ENCODE results near the gene COX4I2. TPM values are rescaled to one million over a fixed set of nuclear protein-coding genes. Genes with fewer than 3 reads are reported as not detected.
"Not testable (repeated sequence)": the region's sequence is repeated elsewhere in the genome, so short reads cannot be mapped to it uniquely, and the experiment has no call there.

Gene COX4I2
- total RNA-seq, 2 experiments from 2014 or later = not detected

DNA sequence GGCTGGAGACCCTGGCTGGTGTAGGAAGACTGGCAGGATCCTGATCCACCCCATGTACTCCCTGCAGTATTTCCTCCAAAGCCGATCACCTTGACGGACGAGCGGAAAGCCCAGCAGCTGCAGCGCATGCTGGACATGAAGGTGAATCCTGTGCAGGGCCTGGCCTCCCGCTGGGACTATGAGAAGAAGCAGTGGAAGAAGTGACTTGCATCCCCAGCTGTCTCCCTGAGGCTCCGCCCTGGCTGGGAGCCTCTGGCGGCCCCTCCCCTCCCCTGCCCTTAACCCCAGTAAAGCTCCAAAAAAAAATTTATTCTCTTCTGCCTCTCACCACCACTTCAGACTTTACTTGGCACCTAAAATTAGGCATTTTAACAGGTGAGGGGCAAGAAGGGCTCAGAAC, 7.0 kb downstream of the COX4I2 start:
- no peak overlapping the region for H3K4me3 Mint-ChIP-seq
- DNase-seq (no peak), ATAC-seq (ENCODE audit: low read depth) (no peak)
- H3K4me1 Mint-ChIP-seq = peaks cover 41% of the 10 kb centered on the region
- no peaks in the 10 kb centered on the region for H3K9me3 Mint-ChIP-seq
- no peaks in the 10 kb centered on the region for H3K36me3 Mint-ChIP-seq
- peaks cover 49% of the 10 kb centered on the region for H3K27me3 Mint-ChIP-seq
- no peak overlapping the region for H3K27ac Mint-ChIP-seq
- POLR2A ChIA-PET = interaction anchor here (0.9 kb wide), 1 partner anchor 52 kb away, joined by 3 read pairs; no protein-coding TSS in a partner anchor

DNA sequence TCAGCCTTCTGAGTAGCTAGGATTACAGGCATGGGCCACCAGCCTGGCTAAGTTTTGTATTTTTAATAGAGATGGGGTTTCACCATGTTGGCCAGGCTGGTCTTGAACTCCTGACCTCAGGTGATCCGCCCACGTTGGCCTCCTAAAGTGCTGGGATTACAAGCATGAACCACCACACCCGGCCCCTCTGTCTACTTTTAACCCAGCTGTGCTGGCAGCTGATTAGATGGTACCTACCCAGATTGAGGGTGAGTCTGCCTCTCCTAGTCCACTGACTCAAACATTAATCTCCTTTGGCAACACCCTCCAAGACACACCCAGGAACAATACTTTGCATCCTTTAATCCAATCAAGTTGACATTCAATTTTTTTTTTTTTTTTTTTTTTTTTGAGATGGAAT, 10.4 kb downstream of the COX4I2 start:
- H3K4me3 Mint-ChIP-seq; H3K9me3 Mint-ChIP-seq; H3K36me3 Mint-ChIP-seq; ATAC-seq (ENCODE audit: low read depth); H3K27ac Mint-ChIP-seq; DNase-seq: not testable (repeated sequence)
- Mint-ChIP-seq H3K4me1 (peaks cover 16% of the 10 kb centered on the region), H3K27me3 (peaks cover 54% of the 10 kb centered on the region)
- POLR2A ChIA-PET = interaction anchor here (0.6 kb wide), 1 partner anchor 160 kb away, joined by 3 read pairs; no protein-coding TSS in a partner anchor

DNA sequence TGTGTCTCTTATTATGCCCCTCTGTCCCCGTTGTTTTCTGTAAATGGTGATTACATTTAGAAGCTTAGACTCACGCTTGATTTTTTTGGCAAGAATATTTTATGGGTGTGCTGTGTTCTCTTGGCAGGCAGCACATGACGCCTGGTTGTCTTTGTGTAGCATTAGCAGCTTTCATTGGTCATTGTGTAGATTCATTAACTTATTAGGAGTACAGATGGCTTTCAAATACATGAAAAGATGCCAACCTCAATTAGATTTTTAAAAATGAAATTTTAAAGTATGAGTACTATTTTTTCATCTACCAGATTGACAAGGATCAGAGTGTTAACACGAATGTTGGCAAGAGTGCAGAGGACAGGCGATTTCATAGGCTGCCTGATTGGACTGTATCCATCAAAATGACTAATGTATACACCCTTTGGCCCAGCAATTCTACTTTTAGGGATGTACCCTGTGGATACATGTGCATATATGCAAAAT, 15.2 kb downstream of the COX4I2 start:
- Mint-ChIP-seq H3K27ac (no peak overlapping the region), H3K4me3 (no peak overlapping the region), H3K36me3 (no peaks in the 10 kb centered on the region), H3K27me3 (peaks cover 37% of the 10 kb centered on the region), H3K9me3 (no peaks in the 10 kb centered on the region), H3K4me1 (no peaks in the 10 kb centered on the region)
- POLR2A ChIA-PET = interaction anchor here (1.2 kb wide), 1 partner anchor 70 kb away, joined by 3 read pairs; the partner anchor contains the start of gene BCL2L1
- no peak for DNase-seq
- no peak for ATAC-seq (ENCODE audit: low read depth)

DNA sequence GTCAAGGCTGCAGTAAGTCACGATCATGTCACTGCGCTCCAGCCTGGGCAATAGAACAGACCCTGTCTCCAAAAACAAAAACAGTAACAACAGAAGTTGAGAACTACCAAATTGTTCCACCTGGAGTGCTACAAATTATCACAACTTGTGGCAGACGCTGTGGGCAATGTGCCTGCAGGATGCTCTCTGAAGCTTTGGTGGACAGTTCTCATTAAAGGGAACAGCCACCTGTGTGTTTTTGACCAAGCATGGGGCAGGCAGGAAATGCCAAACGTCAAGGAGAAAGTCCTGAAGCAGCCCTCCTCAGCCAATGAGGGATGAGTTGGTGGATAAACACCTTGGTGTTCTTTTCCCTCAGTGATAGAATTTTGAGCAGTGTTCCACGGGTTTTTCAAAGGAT, 15.8 kb downstream of the COX4I2 start:
- no peaks in the 10 kb centered on the region for H3K4me1 Mint-ChIP-seq
- no peaks in the 10 kb centered on the region for H3K36me3 Mint-ChIP-seq
- ATAC-seq (ENCODE audit: low read depth) (no peak), DNase-seq (no peak)
- H3K27ac Mint-ChIP-seq = no peak overlapping the region
- peaks cover 31% of the 10 kb centered on the region for H3K27me3 Mint-ChIP-seq
- H3K4me3 Mint-ChIP-seq = no peak overlapping the region
- no peaks in the 10 kb centered on the region for H3K9me3 Mint-ChIP-seq
- POLR2A ChIA-PET = interaction anchor here (1.2 kb wide), 1 partner anchor 70 kb away, joined by 3 read pairs; the partner anchor contains the start of gene BCL2L1

DNA sequence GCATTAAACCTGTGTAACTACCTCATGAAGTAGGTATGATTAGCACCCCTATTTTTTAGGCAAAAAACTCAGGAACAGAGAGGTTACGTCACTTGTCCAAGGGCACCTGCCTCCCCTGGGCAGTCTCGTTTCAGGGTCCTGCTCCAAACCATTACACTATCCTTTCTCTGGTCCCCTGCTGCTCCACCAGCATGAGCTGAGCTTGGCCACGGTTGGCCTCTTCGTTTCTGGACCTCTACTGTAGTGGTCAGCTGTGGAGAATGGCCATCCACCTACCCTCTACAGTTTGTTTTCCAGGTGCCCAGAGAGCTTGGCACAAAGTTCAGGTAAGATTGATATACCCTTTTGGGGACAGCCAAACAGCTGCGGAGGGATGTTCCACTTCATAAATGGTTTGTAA, 16.8 kb downstream of the COX4I2 start:
- Mint-ChIP-seq H3K27me3 (peaks cover 29% of the 10 kb centered on the region), H3K4me3 (no peak overlapping the region), H3K4me1 (peaks cover 2% of the 10 kb centered on the region), H3K36me3 (peaks cover 2% of the 10 kb centered on the region), H3K27ac (no peak overlapping the region), H3K9me3 (no peaks in the 10 kb centered on the region)
- POLR2A ChIA-PET = interaction anchor here (0.7 kb wide), 1 partner anchor 85 kb away, joined by 3 read pairs; the partner anchor contains the start of gene TPX2
- ATAC-seq (ENCODE audit: low read depth) (no peak), DNase-seq (no peak)

DNA sequence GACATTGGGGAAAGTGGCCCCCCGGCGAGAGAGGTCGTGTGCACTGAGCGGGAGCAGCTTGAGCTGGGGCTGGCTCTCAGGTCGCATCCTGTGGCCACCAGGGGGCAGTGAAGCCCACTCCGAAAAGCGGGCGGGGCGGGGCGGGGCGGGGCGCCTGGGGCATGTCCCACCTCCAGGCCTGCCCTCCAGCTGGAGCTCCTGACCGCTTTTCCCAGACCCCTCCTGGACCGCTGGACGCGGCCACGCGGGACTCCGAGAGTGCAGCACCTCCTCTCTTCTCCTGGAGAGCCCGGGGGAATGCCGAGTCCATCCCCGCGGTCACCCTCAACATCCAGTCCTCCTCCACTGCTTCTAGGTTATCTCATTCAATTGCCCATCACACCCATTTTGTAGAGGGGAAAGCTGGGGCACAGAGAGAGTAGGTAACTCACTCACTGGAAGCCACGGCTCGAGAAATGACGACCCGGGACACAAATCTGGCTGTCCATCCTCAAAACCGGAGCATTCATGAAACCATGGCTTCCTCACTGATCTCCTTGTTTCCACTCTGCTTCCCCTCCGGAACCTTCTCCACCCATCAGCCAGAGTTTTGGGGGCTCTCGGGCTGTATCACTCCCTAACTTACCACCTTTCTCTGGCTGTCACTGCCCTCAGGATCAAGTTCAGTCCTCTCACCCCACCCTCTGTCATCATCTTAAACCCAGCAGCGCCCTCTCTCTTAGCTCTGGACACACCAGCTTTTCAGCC, 24.1 kb downstream of the COX4I2 start:
- POLR2A ChIA-PET = interaction anchor here (0.8 to 4.0 kb wide), 11 partner anchors 13 to 89 kb away, joined by 3 to 149 read pairs (median 6); partner anchors contain the start of gene BCL2L1
- Mint-ChIP-seq H3K4me3 (peak overlapping the region; percentile 84), H3K27me3 (no peaks in the 10 kb centered on the region), H3K9me3 (no peaks in the 10 kb centered on the region), H3K27ac (peak overlapping the region; percentile 87), H3K36me3 (peaks cover 23% of the 10 kb centered on the region), H3K4me1 (peaks cover 42% of the 10 kb centered on the region)
- ATAC-seq (ENCODE audit: low read depth) (peak; percentile 73), DNase-seq (peak; percentile 86)

DNA sequence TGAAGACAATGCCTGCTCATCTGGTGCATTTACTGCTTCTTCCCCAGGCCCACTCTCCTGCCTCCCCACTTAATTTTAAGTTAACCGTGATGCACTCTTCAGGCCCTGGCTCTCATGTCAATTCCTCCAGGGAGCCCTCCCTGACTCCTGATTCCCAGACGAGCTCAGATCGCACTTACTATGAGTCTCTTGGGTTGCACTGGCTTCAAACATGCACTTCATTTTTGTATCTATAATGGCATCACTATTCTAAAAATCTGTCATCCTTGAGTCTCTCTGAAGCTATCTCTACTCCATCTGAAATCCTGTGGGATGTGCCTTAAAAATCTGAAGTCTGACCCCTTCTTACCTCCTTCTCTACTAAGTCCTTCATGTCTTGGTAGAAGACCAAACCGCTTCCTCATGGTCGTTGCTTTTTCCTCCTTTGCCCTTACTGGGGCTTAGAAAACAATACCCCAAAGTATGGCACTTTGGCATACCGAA, 24.7 kb downstream of the COX4I2 start:
- peaks cover 47% of the 10 kb centered on the region for H3K4me1 Mint-ChIP-seq
- H3K27ac Mint-ChIP-seq = peak overlapping the region; percentile 87
- POLR2A ChIA-PET = interaction anchor here (1.2 to 4.0 kb wide), 9 partner anchors 13 to 58 kb away, joined by 4 to 149 read pairs (median 6); partner anchors contain the start of gene BCL2L1
- no peaks in the 10 kb centered on the region for H3K27me3 Mint-ChIP-seq
- DNase-seq = no peak
- H3K9me3 Mint-ChIP-seq = no peaks in the 10 kb centered on the region
- H3K4me3 Mint-ChIP-seq = peak overlapping the region; percentile 84
- ATAC-seq (ENCODE audit: low read depth) = no peak
- peaks cover 27% of the 10 kb centered on the region for H3K36me3 Mint-ChIP-seq

DNA sequence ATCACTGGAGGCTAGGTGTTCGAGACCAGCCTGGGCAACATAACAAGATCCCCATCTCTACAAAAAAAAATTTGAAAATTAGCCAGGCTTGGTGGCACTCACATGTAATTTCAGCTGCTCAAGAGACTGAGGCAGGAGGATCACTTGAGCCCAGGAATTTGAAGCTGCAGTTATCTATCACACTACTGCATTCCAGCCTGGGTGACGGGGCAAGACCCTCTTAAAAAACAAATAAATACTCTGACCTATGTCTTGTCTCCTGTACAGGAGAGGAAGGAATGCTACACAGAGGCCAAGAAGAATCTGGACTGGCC, 25.8 kb downstream of the COX4I2 start:
- ATAC-seq (ENCODE audit: low read depth) (no peak), DNase-seq (no peak)
- no peaks in the 10 kb centered on the region for H3K9me3 Mint-ChIP-seq
- peak overlapping the region; percentile 79 for H3K27ac Mint-ChIP-seq
- POLR2A ChIA-PET = interaction anchor here (0.7 to 3.1 kb wide), 5 partner anchors 11 to 60 kb away, joined by 3 to 19 read pairs (median 10); partner anchors contain the start of gene BCL2L1
- H3K36me3 Mint-ChIP-seq = peaks cover 35% of the 10 kb centered on the region
- no peaks in the 10 kb centered on the region for H3K27me3 Mint-ChIP-seq
- no peak overlapping the region for H3K4me3 Mint-ChIP-seq
- H3K4me1 Mint-ChIP-seq = peaks cover 55% of the 10 kb centered on the region

DNA sequence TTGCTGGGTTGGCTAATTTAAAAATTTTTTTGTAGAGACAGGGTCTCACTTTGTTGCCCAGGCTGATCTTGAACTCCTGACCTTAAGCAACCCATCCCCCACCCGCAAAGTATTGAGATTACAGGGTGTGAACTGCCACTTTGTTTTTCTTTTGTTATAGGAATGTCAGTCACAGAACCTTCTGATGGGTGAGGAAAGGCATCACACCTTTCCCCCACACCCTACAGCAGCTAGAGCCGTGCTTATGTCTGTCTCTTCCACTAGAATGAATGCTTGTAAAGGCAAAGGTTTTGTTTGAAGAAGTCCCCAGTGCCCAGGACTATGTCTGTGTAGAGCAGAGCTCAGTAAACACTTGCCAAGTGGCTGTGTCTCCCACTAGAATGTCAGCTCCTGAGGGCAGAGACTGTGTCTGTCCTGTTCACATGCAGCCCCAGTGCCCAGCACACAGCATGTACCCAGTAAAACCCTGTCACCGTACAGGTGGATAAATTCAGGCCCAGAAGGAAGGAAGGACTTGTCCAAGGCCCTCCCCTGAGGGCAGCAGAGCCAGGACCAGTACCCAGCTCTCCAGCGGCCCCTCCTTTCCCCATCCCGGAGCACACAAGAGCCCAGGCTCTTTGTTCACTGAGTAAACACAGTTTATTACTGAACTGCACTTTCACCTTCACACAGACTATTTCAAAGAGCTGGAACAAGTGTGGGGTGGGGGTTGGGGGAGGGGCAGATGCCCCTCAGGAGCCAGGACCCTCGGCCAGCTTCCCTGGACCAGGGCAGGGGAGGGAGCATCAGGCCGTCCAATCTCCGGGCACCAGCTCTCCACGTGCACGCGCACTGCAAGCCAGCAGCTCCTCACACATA, 26.4 kb downstream of the COX4I2 start:
- H3K27me3 Mint-ChIP-seq = no peaks in the 10 kb centered on the region
- H3K36me3 Mint-ChIP-seq = peaks cover 36% of the 10 kb centered on the region
- H3K9me3 Mint-ChIP-seq = no peaks in the 10 kb centered on the region
- DNase-seq (no peak), ATAC-seq (ENCODE audit: low read depth) (no peak)
- POLR2A ChIA-PET = interaction anchor here (1.0 to 3.1 kb wide), 5 partner anchors 11 to 59 kb away, joined by 6 to 19 read pairs (median 10); partner anchors contain the start of gene BCL2L1
- peak overlapping the region; percentile 96 for H3K27ac Mint-ChIP-seq
- no peak overlapping the region for H3K4me3 Mint-ChIP-seq
- H3K4me1 Mint-ChIP-seq = peaks cover 56% of the 10 kb centered on the region

DNA sequence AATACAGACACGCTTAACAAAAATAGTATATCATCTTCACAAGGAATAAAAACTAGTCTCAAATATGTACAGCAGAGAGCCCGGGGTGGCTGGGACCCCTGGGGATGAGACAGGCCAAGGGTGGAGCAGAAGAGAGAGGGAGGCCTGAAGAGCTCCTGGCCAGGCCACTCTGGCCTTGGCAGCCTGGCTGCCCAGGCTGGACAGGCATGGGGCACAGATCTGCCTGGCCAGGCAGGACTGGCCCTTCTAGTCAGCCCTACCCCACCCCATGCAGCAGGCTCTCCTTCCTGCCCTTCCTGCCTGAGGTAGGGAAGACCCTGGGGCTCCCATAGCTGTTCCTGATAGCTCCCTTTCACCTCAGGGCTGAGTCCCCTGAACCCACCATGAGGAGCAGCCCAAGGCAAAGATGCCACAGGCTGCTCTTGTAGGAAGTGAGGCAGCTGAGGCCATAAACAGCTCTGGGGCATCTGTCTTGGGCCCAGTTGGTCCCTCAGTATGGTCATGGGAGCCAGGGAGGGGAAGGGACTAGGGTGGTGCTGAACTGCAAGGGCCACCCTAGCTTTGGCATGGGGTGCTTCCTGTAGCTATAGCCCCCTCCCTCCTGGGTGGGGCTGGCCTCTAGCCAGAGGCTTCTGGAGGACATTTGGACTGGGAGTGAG, 27.1 kb downstream of the COX4I2 start:
- no peak for DNase-seq
- H3K36me3 Mint-ChIP-seq = peaks cover 43% of the 10 kb centered on the region
- H3K27me3 Mint-ChIP-seq = no peaks in the 10 kb centered on the region
- POLR2A ChIA-PET = interaction anchor here (1.0 to 3.1 kb wide), 6 partner anchors 10 to 58 kb away, joined by 4 to 19 read pairs (median 10); partner anchors contain the start of gene BCL2L1
- no peak overlapping the region for H3K4me3 Mint-ChIP-seq
- ATAC-seq (ENCODE audit: low read depth) = no peak
- H3K4me1 Mint-ChIP-seq = peaks cover 63% of the 10 kb centered on the region
- H3K9me3 Mint-ChIP-seq = no peaks in the 10 kb centered on the region
- peak overlapping the region; percentile 96 for H3K27ac Mint-ChIP-seq

DNA sequence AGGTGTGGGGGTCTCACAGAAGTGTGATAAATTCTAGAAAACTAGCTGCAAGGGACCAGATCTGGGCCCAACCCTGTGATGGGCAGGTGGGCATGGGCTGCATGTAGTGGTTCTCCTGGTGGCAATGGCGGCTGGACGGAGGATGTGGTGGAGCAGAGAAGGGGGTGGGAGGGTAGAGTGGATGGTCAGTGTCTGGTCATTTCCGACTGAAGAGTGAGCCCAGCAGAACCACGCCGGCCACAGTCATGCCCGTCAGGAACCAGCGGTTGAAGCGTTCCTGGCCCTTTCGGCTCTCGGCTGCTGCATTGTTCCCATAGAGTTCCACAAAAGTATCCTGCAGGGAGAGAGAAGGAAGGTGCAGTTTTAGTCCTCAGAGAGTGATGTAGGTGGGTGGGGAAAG, 28.0 kb downstream of the COX4I2 start:
- H3K27me3 Mint-ChIP-seq = no peaks in the 10 kb centered on the region
- peak overlapping the region; percentile 96 for H3K27ac Mint-ChIP-seq
- no peak overlapping the region for H3K4me3 Mint-ChIP-seq
- peaks cover 69% of the 10 kb centered on the region for H3K4me1 Mint-ChIP-seq
- H3K9me3 Mint-ChIP-seq = no peaks in the 10 kb centered on the region
- POLR2A ChIA-PET = interaction anchor here (1.0 to 3.1 kb wide), 6 partner anchors 9 to 57 kb away, joined by 4 to 19 read pairs (median 8); partner anchors contain the start of gene BCL2L1
- ATAC-seq (ENCODE audit: low read depth) = no peak
- no peak for DNase-seq
- peaks cover 45% of the 10 kb centered on the region for H3K36me3 Mint-ChIP-seq

DNA sequence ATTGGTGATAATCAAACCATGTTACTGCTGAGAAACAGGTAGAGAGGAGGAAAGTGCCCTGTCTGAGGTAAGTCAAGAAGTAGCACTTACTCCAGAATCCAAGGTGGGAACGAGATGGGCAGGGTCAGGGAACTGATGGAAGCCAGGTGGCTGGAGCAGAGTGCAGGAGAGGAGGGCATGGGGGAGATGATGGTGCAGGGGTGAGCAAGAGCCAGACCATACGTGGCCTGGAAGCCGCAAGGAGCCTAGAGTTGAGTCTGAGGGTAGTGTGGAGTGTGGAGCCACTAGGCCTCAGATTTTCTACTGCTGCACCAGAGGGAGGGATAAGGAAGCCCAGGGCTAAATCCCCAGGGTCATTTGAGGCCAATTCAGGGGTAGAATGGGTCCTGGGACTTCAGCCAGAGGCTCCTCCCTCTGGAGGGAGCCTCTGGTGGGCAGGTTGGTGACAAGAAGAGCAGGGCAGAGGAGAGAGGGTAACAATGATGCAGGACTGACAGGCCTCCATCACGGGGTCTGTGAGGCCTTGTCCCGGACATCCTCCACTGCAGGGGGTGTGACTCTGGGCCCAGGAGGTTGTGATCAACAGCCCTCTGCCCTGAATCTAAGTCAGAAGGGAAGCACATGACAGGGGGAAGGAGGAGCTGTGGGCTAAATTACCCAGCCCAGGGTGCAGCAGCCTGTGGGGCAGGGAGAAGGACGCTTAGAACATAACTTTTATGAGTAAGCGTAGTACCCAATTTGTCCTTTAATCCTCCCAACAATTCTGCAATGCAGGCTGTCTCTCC, 28.7 kb downstream of the COX4I2 start:
- peak; percentile 94 for ATAC-seq (ENCODE audit: low read depth)
- Mint-ChIP-seq H3K4me1 (peaks cover 69% of the 10 kb centered on the region), H3K36me3 (peaks cover 48% of the 10 kb centered on the region), H3K27me3 (no peaks in the 10 kb centered on the region), H3K4me3 (peak overlapping the region; percentile 74), H3K9me3 (no peaks in the 10 kb centered on the region), H3K27ac (peak overlapping the region; percentile 96)
- DNase-seq = peak; percentile 62
- POLR2A ChIA-PET = interaction anchor here (0.6 to 3.1 kb wide), 8 partner anchors 8 to 57 kb away, joined by 3 to 19 read pairs (median 5); partner anchors contain the start of gene BCL2L1

All from activated naive CD8-positive, alpha-beta T cell treated with anti-CD3 and anti-CD28 coated beads, Interleukin-2, amount 10 ng/mL, durations not matched to agents 7 days and 5 days (primary cell).